ENCODE results near the gene TMEM234.

The TMEM234 gene

DNA sequence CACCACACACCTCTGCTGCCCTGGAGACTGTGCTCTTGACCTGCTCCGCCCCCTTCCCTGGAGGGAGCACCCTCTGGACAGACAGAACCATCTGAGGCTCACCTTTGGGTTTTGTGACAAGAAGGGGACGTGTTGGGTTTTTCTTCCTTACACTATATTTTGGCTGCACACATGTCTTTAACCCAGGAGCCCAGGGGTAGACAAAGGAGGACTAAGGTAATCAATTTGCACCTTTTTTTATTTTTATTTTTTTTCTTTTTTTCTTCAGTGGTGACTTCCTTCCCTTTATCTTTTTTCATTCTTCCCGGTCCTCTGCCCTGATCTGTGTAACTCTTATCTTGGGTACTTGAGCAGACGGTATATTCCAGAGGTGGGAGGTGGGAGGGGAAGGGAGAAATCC lies 51.2 kb downstream of the TMEM234 start:
- DNase-seq, result no peak
